Measurements from ENCODE around the gene U2AF2. TPM values are rescaled to one million over a fixed set of nuclear protein-coding genes. Genes with fewer than 3 reads are reported as not detected.

The U2AF2 gene
- total and polyA plus RNA-seq, 9 of the 15 experiments (the other 6 are each of a cell fraction or from before 2014, with no cell fraction given): 3.0 to 331 (median 157) TPM

DNA sequence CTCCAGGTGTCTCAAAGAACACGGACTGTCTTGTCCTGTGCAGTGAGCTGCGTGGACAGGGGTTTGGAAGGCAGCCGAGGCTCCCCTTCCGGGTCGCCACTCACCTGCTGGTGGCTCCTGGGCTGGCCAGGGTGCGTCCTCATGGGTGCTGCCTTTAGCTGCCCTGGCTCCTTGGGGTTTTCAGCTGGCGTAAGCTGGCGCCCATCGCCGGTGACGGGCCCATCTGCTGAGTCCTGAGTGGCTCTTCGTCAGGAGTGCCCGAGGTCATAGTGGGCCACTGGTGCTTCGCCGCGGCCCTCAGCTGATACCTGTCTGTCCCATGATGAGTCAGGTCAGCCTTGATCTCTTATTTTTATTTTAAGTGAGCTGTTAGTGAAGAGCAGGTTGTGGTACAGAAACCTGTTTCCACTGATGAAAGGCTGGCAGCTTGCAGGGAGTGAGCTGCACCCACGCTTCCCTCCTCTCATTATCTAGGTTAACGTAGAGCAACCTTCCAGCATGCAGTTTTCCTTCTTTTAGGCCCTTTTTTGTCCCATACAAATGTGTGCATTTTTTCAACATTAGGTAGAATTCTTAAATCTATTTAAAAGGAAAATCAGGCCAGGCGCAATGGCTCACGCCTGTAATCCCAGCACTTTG lies 38.6 kb downstream of the U2AF2 start:
- no peak for FAIRE-seq
- DNase-seq (ENCODE audit: extremely low read depth in 1 of 4, low spot score in 3 of 4): no peak
- no peaks in the 10 kb centered on the region for H3K27me3 ChIP-seq (ENCODE audit: control insufficient read depth in 2 of 2, insufficient read depth in 2 of 2, low read length in 2 of 2)
- H2AFZ ChIP-seq (ENCODE audit: low read depth, low read length): no peak overlapping the region
- WGBS (ENCODE audit: insufficient coverage, low coverage, missing lambda C conversion rate): 98% methylated on average over 15 of the region's 20 CpGs
- no peaks in the 10 kb centered on the region for H3K9me1 ChIP-seq (ENCODE audit: control insufficient read depth, insufficient read depth, low read length)
- H3K9ac ChIP-seq (ENCODE audit: insufficient read depth in 1 of 2, low read depth in 2 of 2, low read length in 2 of 2): no peak overlapping the region
- H3K4me3 ChIP-seq: no peak overlapping the region
- H3K4me2 ChIP-seq (ENCODE audit: insufficient read depth, low read length): no peak overlapping the region
- TF ChIP-seq ELF1 (tag; IDR thresholded peaks at IDR 0.05): no peak
- no peak for TF ChIP-seq ZNF583 (CRISPR knock-in tag; IDR thresholded peaks at IDR 0.05)
- TF ChIP-seq FOXJ3 (CRISPR knock-in tag; IDR thresholded peaks at IDR 0.05): no peak
- no peak for TF ChIP-seq ZNF224 (CRISPR knock-in tag; IDR thresholded peaks at IDR 0.05)
- no peak for TF ChIP-seq ZNF551 (CRISPR knock-in tag; IDR thresholded peaks at IDR 0.05)
- TF ChIP-seq MTA3 (IDR thresholded peaks at IDR 0.05; ENCODE audit: borderline replicate concordance): no peak
- TF ChIP-seq YBX1 (IDR thresholded peaks at IDR 0.05): no peak
- TF ChIP-seq SMAD2 (IDR thresholded peaks at IDR 0.05; ENCODE audit: low read depth, low read length): no peak
- no peak for TF ChIP-seq POLR2B (IDR thresholded peaks at IDR 0.05; ENCODE audit: low read depth, partially characterized antibody)
- TF ChIP-seq PURB (CRISPR knock-in tag; IDR thresholded peaks at IDR 0.05; ENCODE audit: low read depth): no peak
- no peak for TF ChIP-seq RAD21 (CRISPR knock-in tag; conservative IDR thresholded peaks at IDR 0.05 in 1 of 2, IDR thresholded peaks at IDR 0.05 in 1 of 2)
- TF ChIP-seq, protein P1, sequence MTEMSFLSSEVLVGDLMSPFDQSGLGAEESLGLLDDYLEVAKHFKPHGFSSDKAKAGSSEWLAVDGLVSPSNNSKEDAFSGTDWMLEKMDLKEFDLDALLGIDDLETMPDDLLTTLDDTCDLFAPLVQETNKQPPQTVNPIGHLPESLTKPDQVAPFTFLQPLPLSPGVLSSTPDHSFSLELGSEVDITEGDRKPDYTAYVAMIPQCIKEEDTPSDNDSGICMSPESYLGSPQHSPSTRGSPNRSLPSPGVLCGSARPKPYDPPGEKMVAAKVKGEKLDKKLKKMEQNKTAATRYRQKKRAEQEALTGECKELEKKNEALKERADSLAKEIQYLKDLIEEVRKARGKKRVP (CRISPR knock-in tag; IDR thresholded peaks at IDR 0.05): no peak
- TF ChIP-seq NR2F6 (CRISPR knock-in tag; IDR thresholded peaks at IDR 0.05): no peak
- TF ChIP-seq, protein P2, sequence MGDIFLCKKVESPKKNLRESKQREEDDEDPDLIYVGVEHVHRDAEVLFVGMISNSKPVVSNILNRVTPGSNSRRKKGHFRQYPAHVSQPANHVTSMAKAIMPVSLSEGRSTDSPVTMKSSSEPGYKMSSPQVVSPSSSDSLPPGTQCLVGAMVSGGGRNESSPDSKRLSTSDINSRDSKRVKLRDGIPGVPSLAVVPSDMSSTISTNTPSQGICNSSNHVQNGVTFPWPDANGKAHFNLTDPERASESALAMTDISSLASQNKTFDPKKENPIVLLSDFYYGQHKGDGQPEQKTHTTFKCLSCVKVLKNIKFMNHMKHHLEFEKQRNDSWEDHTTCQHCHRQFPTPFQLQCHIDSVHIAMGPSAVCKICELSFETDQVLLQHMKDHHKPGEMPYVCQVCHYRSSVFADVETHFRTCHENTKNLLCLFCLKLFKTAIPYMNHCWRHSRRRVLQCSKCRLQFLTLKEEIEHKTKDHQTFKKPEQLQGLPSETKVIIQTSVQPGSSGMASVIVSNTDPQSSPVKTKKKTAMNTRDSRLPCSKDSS (IDR thresholded peaks at IDR 0.05; ENCODE audit: low read depth, partially characterized antibody): no peak
- no peaks in the 10 kb centered on the region for H3K9me3 ChIP-seq (replicated peaks; ENCODE audit: control insufficient read depth, insufficient read depth, low read depth, low read length)
- POLR2A ChIA-PET: interaction anchor here (0.7 to 1.7 kb wide), 2 partner anchors 12 to 18 kb away, joined by 3 to 5 read pairs; no protein-coding TSS in a partner anchor
- in situ Hi-C loops (cut with MboI): no loop called here
- CTCF ChIA-PET (ENCODE audit: low intra/inter-chr PET ratio): no interaction called here
- no peak for ATAC-seq
- H3K4me1 ChIP-seq (replicated peaks in 1 of 2; ENCODE audit: control insufficient read depth in 2 of 2, insufficient read depth in 2 of 2, low read length in 2 of 2): peaks cover 0 to 33% of the 10 kb centered on the region in 2 experiments; a peak in 3 of 5 replicates
- H4K20me1 ChIP-seq (replicated peaks; ENCODE audit: control insufficient read depth, insufficient read depth, low read length): peaks cover 6% of the 10 kb centered on the region
- no peak overlapping the region for H3K27ac ChIP-seq (ENCODE audit: extremely low read depth, low read depth, low read length)
- intact Hi-C loops (cut with micrococcal nuclease): no loop called here
- no TSS peak for BruUV-seq (replicated peaks)
- H3K36me3 ChIP-seq (ENCODE audit: control insufficient read depth, insufficient read depth, low read length): peaks cover 92% of the 10 kb centered on the region; the same call in 2 of the 3 replicates
- H3K79me2 ChIP-seq (ENCODE audit: control insufficient read depth, insufficient read depth, low read length): no peaks in the 10 kb centered on the region

All from K562 (cell line).